Pancreas (tissue), 10 donors: ENCODE results near the gene B4GALT5. TPM values are rescaled to one million over a fixed set of nuclear protein-coding genes. Genes with fewer than 3 reads are reported as not detected.

Experiments used
- ATAC-seq, 4 donors: fragments of 200-7000 bp; cut with Tn5 transposase; one replicate each; pipeline versions ENCODE4 v1.8.0 to v1.9.1; 2020; ENCODE audit warnings: mild to moderate bottlenecking in 4 of 4, moderate library complexity in 4 of 4
- DNase-seq, 6 donors: peaks; one replicate each; pipeline ENCODE4 v3.0.0-alpha.2; 2020
- FAIRE-seq: peaks from 2 replicates; lab custom pipeline; 2012; peaks lifted over from hg19 to GRCh38; lab: Jason Lieb, UNC
- H3K27ac ChIP-seq, 4 donors: fragments of 200-600 bp; sonication (generic); 1 replicate in 3 of 4; 2 replicates in 1 of 4; pipeline versions ENCODE4 v1.5.0 to v1.8.0; 2020
- H3K27me3 ChIP-seq, 4 donors: fragments of 200-600 bp; one replicate each; pipeline ENCODE4 v1.8.0; 2021
- H3K36me3 ChIP-seq, 3 donors: fragments of 200-600 bp; sonication (generic) in 1 of 3; one replicate each; pipeline versions ENCODE4 v1.5.0 to v1.8.0; 2020 to 2021
- H3K4me1 ChIP-seq, 3 donors: fragments of 200-600 bp; one replicate each; pipeline ENCODE4 v1.8.0; 2021
- H3K4me3 ChIP-seq, 4 donors: fragments of 200-600 bp; sonication (generic) in 2 of 4; one replicate each; pipeline versions ENCODE4 v1.5.0 to v1.8.0; 2020 to 2021
- H3K9me3 ChIP-seq, 4 donors: fragments of 200-600 bp; one replicate each; pipeline ENCODE4 v1.8.0; 2021
- CTCF ChIP-seq, 4 donors: fragments of 200-600 bp; sonication (generic) in 3 of 4; IDR thresholded peaks; one replicate each; pipeline versions ENCODE4 v1.5.0 to v1.8.0; 2021; ENCODE audit warnings: antibody characterized with exemption in 4 of 4
- WGBS, 2 donors: extraction: QIAGEN DNeasy Blood & Tissue Kit; methylation state at CpG; one replicate each; pipeline ENCODE4 v1.1.7; 2013; 5-methylcytosine and 5-hydroxymethylcytosine counted together
- intact Hi-C, 3 donors: fragments of 100-400 bp; cut with DNase I; formaldehyde crosslinking; loops; one replicate each; pipeline versions ENCODE4 v1.11.1 to v1.14.2; 2022
- polyA plus RNA-seq, 2 donors: library from polyadenylated mRNA; stranded (reverse); fragments of 200-250 nt; gene quantifications; one replicate each; pipeline ENCODE4 v1.2.3, GENCODE V29; 2013
- total RNA-seq, 6 donors: library from RNA; stranded (reverse); fragmentation: NEBNext Ultra II Directional in 4 of 6; extraction: Animal tissue kit (Norgen Biotek cat#: 25700) in 4 of 6; gene quantifications; one replicate each; pipeline versions ENCODE4 v1.2.1 to v1.2.4, GENCODE V29; 2021 to 2023
- donor health status: healthy with polysubstance abuse.
- donor health status: DM: no; HTN: no; CAD: no; lungs with moderate emphysema.
- donor health status: DM: no; HTN: no; CAD: no.
- donor health status: control.
- donor health status: control.
- donor health status: Bipolar disorder and iron deficiency.
- donor health status: DM: yes; HTN: yes; CAD: no.
- donor health status: DM: no; HTN: no; CAD: no.
- donor health status: DM: no; HTN: no; CAD: no.
- donor health status: DM: yes; HTN: yes; CAD: no.

Gene B4GALT5
- total and polyA plus RNA-seq, 8 donors: 5.1 to 28.2 (median 8.8) TPM

- H3K36me3 ChIP-seq: no peaks in the 10 kb centered on the region
- no peak for DNase-seq
- TF ChIP-seq CTCF (IDR thresholded peaks at IDR 0.05): no peak
- no peak for FAIRE-seq
- H3K27ac ChIP-seq: no peak overlapping the region
- no peaks in the 10 kb centered on the region for H3K27me3 ChIP-seq
- ATAC-seq: no peak
- intact Hi-C loops: no loop called here
- H3K4me1 ChIP-seq: no peaks in the 10 kb centered on the region
- no peaks in the 10 kb centered on the region for H3K9me3 ChIP-seq
- no peak overlapping the region for H3K4me3 ChIP-seq
- WGBS, 2 donors: 90 to 94% methylated on average over 6 of the region's 6 CpGs
Observed at GRCh38 chr20:49624317-49624716, 89.4 kb downstream of the B4GALT5 start.

GRCh38 chr20:49622243-49622642 lies 91.4 kb downstream of the B4GALT5 start:
- intact Hi-C loops: no loop called here
- no peak for FAIRE-seq
- no peaks in the 10 kb centered on the region for H3K4me1 ChIP-seq
- no peak overlapping the region for H3K4me3 ChIP-seq
- H3K36me3 ChIP-seq: no peaks in the 10 kb centered on the region
- no peaks in the 10 kb centered on the region for H3K9me3 ChIP-seq
- no peak overlapping the region for H3K27ac ChIP-seq
- WGBS, 2 donors: 54 to 84% methylated on average over 1 of the region's 1 CpG
- no peaks in the 10 kb centered on the region for H3K27me3 ChIP-seq
- ATAC-seq: no peak
- DNase-seq: no peak
- no peak for TF ChIP-seq CTCF (IDR thresholded peaks at IDR 0.05)

- no peak for ATAC-seq
- no peak overlapping the region for H3K27ac ChIP-seq
- no peaks in the 10 kb centered on the region for H3K4me1 ChIP-seq
- WGBS, 2 donors: 74 to 81% methylated on average over 12 of the region's 12 CpGs
- intact Hi-C loops: no loop called here
- H3K9me3 ChIP-seq: no peaks in the 10 kb centered on the region
- no peak for TF ChIP-seq CTCF (IDR thresholded peaks at IDR 0.05)
- no peaks in the 10 kb centered on the region for H3K27me3 ChIP-seq
- no peak overlapping the region for H3K4me3 ChIP-seq
- no peaks in the 10 kb centered on the region for H3K36me3 ChIP-seq
- no peak for DNase-seq
- FAIRE-seq: no peak
Observed at GRCh38 chr20:49620364-49621240, 93.1 kb downstream of the B4GALT5 start.

- no peaks in the 10 kb centered on the region for H3K27me3 ChIP-seq
- no peak overlapping the region for H3K4me3 ChIP-seq
- ATAC-seq (no peak), FAIRE-seq (no peak), DNase-seq (no peak)
- TF ChIP-seq CTCF (IDR thresholded peaks at IDR 0.05): no peak
- H3K9me3 ChIP-seq: no peaks in the 10 kb centered on the region
- intact Hi-C loops: no loop called here
- 77 to 86% methylated on average over 4 of the region's 4 CpGs for WGBS, 2 donors
- no peak overlapping the region for H3K27ac ChIP-seq
- H3K36me3 ChIP-seq: no peaks in the 10 kb centered on the region
- H3K4me1 ChIP-seq: no peaks in the 10 kb centered on the region
Observed at GRCh38 chr20:49619113-49620048, 94.3 kb downstream of the B4GALT5 start.
